GM23338 (cell line): ENCODE data around the gene TMEM41B.
"Not testable (repeated sequence)": the region's sequence is repeated elsewhere in the genome, so short reads cannot be mapped to it uniquely, and the experiment has no call there.

Experiments used
- CTCF ChIP-seq, 2 experiments: fragments of 200-600 bp in 1 of 2; sonication (generic) in 1 of 2; conservative IDR thresholded peaks; 2 replicates each; pipeline versions ENCODE4 v1.5.1 to v1.6.1; 2016 to 2017; ENCODE audit warnings: antibody characterized with exemption in 2 of 2, low read depth in 2 of 2, mild to moderate bottlenecking in 2 of 2, moderate library complexity in 1 of 2
- ETS1 ChIP-seq: IDR thresholded peaks from 2 replicates; pipeline ENCODE4 v1.6.1; 2016; ENCODE audit warnings: antibody characterized with exemption
- EZH2 ChIP-seq: fragments of 200-600 bp; sonication (generic); IDR thresholded peaks from one replicate; pipeline ENCODE4 v1.8.0; 2017; ENCODE audit warnings: antibody characterized with exemption, mild to moderate bottlenecking, low read depth; ENCODE audit not compliant: unreplicated experiment
- EZH2phosphoT487 ChIP-seq: fragments of 200-600 bp; sonication (generic); IDR thresholded peaks from one replicate; pipeline ENCODE4 v1.8.1; 2018; ENCODE audit warnings: antibody characterized with exemption; ENCODE audit not compliant: unreplicated experiment
- JUNB ChIP-seq: IDR thresholded peaks from one replicate; pipeline ENCODE4 v1.6.1; 2016; ENCODE audit warnings: antibody characterized with exemption; ENCODE audit not compliant: unreplicated experiment
- POLR2AphosphoS5 ChIP-seq: IDR thresholded peaks from 2 replicates; pipeline ENCODE4 v1.6.1; 2016; ENCODE audit warnings: antibody characterized with exemption, low read depth
- REST ChIP-seq: IDR thresholded peaks from one replicate; pipeline ENCODE4 v1.6.1; 2018; ENCODE audit warnings: antibody characterized with exemption; ENCODE audit not compliant: unreplicated experiment

GRCh38 chr11:9318442-9319376 lies 4.3 kb upstream of the TMEM41B start:
- not testable (repeated sequence) for TF ChIP-seq CTCF (conservative IDR thresholded peaks at IDR 0.05; ENCODE audit: low read depth in 2 of 2); POLR2AphosphoS5; EZH2; JUNB; EZH2phosphoT487; REST; ETS1
